ENCODE data around the gene RIBC2.

RIBC2 gene

GRCh38 chr22:45477366-45478107, 64.0 kb downstream of the RIBC2 start:
- Histone ChIP-seq H3K4me2 (ENCODE audit: low read length) (no peak overlapping the region), H3K9me3 (replicated peaks; ENCODE audit: low read length) (no peaks in the 10 kb centered on the region), H3K36me3 (ENCODE audit: insufficient read depth, low read length) (no peaks in the 10 kb centered on the region), H3K4me3 (ENCODE audit: low read length) (no peak overlapping the region), H3K9ac (ENCODE audit: low read depth, low read length) (no peak overlapping the region), H3K27me3 (ENCODE audit: control insufficient read depth, insufficient read depth, low read length) (no peaks in the 10 kb centered on the region), H3K4me1 (ENCODE audit: control insufficient read depth, insufficient read depth, low read length) (peaks cover 18% of the 10 kb centered on the region)

- Histone ChIP-seq H3K36me3 (ENCODE audit: insufficient read depth, low read length) (no peaks in the 10 kb centered on the region), H3K4me3 (ENCODE audit: low read length) (no peak overlapping the region), H3K9ac (ENCODE audit: low read depth, low read length) (no peak overlapping the region), H3K9me3 (replicated peaks; ENCODE audit: low read length) (no peaks in the 10 kb centered on the region), H3K4me2 (ENCODE audit: low read length) (no peak overlapping the region), H3K27me3 (ENCODE audit: control insufficient read depth, insufficient read depth, low read length) (no peaks in the 10 kb centered on the region), H3K4me1 (ENCODE audit: control insufficient read depth, insufficient read depth, low read length) (peaks cover 18% of the 10 kb centered on the region)
Measured at GRCh38 chr22:45478108-45478771, 64.7 kb downstream of the RIBC2 start.

GRCh38 chr22:45480717-45481116, 67.2 kb downstream of the RIBC2 start:
- Histone ChIP-seq H3K4me1 (ENCODE audit: control insufficient read depth, insufficient read depth, low read length) (peaks cover 18% of the 10 kb centered on the region), H3K4me3 (ENCODE audit: low read length) (no peak overlapping the region), H3K9me3 (replicated peaks; ENCODE audit: low read length) (no peaks in the 10 kb centered on the region), H3K36me3 (ENCODE audit: insufficient read depth, low read length) (no peaks in the 10 kb centered on the region), H3K4me2 (ENCODE audit: low read length) (no peak overlapping the region), H3K9ac (ENCODE audit: low read depth, low read length) (no peak overlapping the region), H3K27me3 (ENCODE audit: control insufficient read depth, insufficient read depth, low read length) (peaks cover 3% of the 10 kb centered on the region)

GRCh38 chr22:45481661-45482060, 68.2 kb downstream of the RIBC2 start:
- Histone ChIP-seq H3K4me2 (ENCODE audit: low read length) (no peak overlapping the region), H3K9ac (ENCODE audit: low read depth, low read length) (no peak overlapping the region), H3K27me3 (ENCODE audit: control insufficient read depth, insufficient read depth, low read length) (peaks cover 3% of the 10 kb centered on the region), H3K4me1 (ENCODE audit: control insufficient read depth, insufficient read depth, low read length) (peaks cover 11% of the 10 kb centered on the region), H3K9me3 (replicated peaks; ENCODE audit: low read length) (no peaks in the 10 kb centered on the region), H3K4me3 (ENCODE audit: low read length) (no peak overlapping the region), H3K36me3 (ENCODE audit: insufficient read depth, low read length) (no peaks in the 10 kb centered on the region)

Measured in skeletal muscle satellite cell (primary cell).